GDM1 (cell line): ENCODE measurements around the gene PDLIM7.

Source experiments
- DNase-seq: peaks from one replicate; lab custom pipeline; 2025; lab: John Stamatoyannopoulos, UW

PDLIM7 gene

DNA sequence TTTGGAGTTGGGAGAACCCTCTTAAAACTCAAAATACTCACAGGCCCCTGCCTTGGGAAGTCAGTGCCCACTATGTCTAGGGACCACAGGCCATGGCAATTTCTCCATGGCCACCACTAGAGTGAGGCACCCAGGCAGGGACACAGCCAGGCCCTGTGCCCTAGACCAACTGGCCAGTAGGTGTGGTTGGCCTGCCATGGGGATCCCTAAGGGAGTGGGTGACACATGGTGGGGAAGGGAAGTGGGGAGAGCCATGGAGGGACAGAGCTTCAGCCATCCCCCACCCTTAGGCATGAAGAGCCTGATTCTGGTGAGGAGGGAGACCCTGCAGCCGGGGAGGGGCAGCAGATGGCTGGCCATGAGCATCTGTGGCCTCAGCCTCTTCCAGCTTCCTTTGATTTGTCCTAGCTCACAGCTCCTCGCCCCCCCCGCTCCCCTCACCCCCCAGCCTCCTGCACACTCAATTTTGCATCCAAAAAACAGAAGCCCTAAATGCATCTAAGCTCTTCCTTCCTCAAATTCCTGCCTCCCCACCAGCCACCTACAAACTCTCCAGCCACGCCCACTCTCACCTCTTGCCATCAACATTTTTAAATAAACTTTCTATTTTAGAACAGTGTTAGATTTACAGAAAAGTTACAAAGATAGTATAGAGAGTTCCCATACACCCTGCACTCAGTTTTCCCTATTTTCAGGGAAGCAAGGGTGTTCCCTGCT, 22.4 kb downstream of the PDLIM7 start:
- no peak for DNase-seq

DNA sequence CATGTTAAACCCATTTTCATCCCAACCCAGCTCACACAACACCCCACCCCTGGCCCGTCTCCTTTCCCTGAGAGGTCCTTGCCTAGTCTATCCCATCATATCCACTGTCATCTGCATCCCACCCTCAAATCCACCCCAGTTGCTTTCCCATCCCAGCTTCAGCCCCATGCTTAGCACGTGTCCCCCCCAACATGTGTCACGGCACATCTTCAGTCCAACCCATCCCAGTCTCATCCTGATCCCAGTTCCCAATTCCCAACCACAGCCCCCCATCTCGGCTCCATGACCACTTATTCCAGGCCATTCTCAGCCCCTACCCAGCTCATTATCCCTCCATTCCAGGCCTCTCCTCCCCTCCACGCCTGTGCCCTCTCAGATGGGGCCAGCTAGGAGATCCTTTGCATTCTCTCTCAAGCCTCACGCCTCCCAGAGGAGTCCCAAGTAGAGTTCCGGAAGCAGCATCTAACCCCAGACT, 23.4 kb downstream of the PDLIM7 start:
- no peak for DNase-seq

DNA sequence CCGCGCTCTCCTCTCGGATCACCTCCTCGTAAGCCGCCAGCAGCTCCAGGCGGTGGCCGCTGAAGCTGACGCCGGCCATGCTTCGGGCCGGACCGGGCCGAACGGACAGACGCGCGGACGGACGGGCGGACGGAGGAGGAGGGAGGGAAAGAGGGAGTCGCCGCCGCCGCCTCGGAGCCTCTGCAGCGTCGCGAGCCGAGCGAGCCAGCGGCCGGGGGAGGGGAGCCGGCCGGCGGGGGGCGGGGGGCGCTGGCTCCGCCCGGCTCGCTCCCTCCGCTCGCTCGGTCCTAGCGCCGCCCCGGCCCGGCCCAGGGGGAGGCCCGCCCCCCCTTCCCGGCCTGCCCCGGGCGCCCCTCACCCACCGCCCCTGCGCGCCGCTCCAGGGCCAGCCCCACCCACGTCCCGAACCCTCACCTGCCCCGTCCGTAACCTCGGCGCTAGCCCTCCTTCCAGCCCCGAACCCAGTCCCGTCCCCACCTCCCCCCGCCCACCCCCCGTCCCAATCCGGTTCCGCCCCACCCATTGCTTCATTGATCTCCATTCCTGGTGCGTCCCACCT, 23.9 kb downstream of the PDLIM7 start, which contains the start of gene DBN1:
DBN1 (minus strand) TSS at position 192 of the 559 bp plus-strand sequence; CDS start at position 79, 113 bp downstream.
- peak; percentile 33 for DNase-seq

DNA sequence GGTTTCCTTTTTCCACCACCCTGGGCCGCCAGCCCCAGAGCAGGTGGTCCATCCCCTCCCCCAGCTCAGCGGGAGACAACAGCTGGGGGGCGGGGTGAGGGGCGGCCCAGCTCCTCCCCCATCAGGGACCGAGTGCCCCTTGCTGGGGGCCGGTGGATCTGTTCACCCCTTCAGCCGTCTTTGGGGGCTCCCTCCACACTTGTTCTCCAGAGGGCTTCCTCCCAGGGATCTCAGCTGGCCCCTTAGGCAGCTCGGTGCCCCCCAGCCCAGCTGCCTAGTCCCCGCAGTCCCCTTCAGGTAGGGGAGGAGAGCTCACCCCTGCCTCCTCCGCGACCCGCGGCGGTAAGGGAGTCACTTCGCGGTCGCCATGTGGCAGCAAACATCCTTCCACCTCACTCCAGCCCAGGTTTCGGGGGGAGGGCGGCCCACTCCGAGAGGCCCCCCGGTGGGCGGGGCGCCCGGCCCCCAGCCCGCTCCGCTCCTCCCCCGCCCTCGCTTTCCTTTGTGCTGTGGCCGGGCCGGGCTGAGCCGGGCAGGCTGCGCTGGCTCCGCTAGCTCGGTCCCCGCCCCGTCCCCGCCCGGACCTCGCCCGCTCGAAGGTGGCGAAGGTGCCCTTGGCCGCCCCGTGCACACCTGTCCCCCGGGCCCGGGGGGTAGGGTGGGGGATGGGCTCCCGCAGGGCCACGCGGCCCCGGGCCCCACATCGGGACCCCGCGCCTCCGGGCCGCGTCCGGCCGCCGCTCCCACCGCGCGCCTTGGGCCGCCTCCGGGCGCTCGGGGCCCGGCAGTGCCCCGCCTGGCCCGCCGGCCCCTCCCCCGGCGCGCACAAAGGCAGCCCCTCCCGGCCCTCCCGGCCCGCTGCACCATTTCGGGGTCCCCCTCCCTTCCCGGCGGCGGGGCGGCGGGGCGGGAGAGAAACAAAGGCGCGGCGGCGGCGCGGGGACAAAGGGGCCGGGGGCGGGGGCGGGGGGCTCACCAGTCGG, 24.7 kb downstream of the PDLIM7 start:
- DNase-seq = peak; percentile 49

DNA sequence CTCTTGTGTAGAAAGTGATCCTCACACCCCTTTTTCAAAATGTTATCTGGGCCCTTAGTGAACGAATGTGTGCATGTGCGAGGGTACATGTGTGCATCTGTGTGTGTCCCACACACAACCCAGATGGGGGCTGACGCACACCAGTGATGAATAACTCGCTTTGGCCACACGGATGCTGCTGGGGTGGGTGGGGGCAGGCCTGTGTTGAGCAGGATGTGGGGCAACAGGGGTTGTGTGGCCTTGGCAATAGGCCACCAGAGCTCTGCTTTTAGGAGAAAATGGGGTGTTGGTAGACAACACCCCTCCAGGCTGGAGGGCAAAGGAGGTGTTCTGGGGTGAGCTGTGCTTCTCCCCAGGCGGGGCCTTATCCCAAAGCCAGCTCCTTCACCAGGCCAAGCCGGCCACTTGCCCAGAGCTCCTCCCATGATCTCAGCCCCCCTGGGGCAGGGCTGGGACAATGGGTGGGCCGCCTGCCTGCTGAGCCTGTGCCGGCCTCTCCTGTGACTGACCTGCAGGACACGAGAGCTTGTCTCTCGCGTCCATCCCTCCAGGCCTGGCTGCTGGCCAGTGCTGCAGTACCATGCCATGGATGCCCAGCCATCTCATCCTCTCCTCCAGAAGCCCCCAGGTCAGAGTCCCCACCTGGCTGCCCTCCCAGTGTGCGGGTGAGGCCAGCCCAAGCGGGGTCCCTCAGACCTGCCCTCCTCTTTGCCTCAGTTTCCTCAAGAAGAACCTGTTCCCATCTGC, 25.6 kb downstream of the PDLIM7 start:
- DNase-seq = no peak

DNA sequence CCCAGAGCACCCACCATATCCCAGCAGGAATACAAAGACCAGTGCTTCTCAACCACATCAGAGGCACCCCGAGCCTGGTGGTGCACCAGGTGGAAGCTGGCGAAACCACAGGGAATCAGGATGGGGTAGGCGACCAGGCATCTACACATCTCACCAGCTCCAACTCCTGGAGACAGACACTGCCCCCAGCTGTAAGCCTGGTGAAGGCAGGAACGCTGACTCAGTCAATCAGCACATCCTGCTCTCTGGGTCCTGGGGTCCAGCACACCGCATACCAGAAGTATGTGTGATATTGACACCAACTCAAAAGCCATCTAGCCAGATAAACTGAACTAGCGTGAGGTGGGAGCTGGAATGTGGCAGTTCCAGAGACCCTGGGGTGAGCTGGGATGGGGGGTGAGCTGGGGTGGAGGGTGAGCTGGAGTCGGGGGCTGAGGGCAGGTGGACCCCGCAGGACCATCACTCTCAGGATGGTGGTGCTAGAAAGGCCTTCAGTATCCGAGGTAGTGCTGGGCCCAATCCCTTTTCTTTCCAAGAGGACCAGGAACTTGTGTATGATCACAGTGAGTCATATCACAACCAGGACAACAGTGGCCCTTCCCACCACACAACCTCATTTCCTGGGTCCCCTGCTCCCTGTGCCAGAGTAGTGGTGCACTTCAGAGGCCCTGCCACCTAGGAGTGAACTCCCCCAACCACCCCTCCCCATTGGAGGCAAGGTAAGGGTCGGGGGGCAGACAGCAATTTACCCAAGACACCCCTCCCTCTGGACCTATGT, 26.5 kb downstream of the PDLIM7 start:
- no peak for DNase-seq

DNA sequence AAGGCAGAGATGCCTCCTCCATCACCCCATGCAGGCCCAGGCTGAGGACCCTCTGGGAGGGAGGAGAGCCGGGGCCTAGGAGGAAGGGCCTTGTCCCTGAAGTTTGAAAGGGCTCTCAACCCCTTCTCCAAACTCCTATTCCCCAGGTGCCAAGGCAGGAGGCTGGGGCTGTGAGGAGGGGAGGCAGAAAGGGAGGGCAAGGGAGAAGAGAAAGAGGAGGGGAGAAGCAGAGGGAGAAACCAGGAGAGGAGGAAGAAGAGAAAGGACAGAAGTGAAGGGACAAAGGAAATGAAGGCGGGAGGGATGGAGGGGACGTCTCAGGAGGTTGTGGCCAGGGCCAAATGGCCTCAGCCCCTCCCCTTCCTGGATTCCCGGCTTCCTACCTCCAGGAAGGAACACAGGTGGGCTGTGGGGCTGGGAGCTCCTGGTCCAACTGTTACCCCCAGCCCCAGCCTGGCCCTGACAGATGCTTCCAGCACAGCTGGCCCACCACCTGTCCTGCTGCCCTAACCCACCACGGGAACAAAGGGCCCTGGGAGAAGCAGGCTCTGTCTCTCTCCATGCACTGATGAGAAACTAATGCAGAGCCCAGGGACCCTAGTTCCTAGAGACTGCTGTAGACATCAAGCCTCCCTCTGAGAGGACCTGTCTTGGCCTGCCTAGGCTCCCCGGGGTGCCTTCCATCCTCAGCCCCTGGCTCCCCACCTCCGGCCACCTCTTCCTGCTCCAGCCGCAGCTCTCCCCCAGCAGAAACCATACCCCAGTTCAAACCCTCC, 27.5 kb downstream of the PDLIM7 start:
- DNase-seq = no peak

DNA sequence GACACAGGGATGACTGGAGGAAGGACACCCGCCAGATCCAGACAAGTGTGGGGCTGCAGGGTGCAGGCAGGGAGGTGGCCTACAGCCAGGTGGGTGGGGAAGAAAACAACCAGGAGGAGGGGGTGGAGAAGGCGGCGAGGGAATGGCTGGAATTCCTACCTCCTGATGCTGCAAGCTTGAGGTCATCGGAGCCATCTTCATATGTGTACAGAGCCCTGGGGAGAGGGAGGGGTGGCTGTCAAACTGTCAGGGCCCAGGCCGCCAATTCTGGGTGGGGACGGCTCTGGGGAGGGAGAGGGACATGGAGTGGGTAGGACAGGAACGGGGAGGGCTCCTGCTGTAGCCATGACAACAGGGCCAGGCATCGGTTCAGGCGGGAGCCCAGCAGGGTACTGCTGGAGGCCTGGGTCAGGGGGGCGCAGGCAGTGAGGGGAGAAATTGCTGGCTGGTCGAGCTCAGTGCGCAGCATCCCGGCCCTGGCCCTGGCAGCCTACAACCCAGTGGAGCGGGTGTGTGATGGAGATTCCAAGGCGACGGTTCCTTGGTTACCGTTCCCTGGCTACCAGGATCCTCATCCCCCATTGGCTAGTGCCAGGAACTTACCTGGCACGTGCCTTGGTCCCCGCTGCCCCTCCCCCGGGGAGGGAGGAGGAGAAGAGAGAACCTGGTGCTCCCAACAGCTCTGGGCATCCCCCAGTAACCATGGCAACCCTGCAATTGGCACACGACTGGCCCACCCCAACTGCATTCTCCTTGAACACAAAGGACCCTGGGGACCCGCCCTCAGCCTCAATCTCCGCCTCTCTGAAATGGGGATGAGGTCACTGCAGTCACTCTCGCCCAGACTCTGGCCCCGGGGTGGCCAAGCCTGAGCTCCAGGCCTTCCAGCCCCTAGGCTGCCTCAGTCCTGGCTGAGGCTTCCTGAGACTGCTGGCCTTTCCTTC, 28.4 kb downstream of the PDLIM7 start:
- DNase-seq = no peak

DNA sequence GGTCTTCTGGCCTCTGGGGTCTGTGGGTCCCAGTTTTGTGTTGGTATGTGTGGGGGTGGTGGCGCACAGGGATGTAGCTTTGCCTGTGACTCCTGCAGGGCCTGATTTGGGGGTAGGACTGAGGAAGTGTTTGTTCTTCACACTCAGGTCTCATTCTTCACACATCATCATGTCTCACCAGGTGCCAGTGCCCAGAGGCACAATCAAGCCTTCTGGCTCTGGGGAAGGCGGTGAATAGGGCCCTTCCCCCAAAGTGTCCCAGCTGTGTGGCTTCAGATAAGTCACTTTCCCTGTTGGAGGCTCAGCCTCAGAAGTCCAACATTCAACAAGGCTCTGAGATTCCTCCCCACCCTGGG, 29.1 kb downstream of the PDLIM7 start:
- no peak for DNase-seq

DNA sequence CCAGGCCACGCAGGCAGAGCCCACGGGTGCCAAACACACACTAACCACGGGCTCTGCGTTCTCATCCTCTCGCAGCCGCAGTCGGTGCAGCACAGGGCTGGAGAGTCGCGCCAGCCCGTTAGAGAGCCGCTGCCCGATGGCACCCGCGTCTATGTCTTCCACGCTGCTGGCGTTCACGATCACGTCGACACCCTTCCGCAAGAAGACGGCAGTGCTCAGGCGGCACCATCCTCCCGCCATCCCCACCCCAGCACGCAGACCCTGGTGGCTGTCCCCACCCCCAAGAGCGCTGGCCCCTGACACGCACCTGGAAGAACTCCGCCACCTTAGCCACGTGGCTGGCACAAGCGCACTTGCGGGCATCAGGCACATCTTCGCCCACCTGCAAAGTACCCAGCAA, 30.0 kb downstream of the PDLIM7 start:
- DNase-seq = no peak

DNA sequence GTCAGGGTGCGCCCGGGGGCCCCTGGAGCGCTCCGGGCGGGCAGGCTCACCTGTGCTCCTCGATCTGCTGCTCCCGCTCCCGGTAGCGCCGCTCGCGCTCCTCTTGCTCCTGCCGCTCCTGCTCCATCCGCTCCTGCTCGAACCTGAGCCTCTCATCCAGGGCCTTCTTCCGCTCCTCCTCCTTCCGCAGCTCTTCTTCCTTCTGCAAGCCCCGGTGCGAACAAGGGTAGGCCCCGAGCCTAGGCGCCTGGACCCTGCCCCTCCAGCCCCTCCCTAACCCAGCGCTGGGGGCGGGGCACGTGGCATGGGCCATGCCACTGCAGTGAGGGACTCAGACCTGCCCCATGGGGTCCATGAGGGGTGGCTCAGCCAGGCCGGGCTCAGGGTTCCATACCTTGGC, 30.5 kb downstream of the PDLIM7 start:
- no peak for DNase-seq

DNA sequence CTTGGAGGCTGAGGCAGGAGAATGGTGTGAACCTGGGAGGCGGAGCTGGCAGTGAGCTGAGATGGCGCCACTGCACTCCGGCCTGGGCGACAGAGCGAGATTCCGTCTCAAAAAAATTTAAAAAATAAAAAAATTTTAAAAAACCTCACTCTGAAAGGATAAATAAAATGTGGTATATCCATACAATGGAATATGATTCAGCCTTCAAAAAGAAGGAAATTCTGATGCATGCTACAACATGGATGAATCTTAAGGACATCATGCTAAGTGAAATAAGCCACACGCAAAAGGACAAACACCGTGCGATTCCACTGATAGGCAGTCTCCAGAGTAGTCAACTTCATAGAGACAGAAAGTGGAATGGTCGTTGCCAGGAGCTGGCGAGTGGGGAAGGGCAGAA, 32.4 kb downstream of the PDLIM7 start:
- DNase-seq = no peak

DNA sequence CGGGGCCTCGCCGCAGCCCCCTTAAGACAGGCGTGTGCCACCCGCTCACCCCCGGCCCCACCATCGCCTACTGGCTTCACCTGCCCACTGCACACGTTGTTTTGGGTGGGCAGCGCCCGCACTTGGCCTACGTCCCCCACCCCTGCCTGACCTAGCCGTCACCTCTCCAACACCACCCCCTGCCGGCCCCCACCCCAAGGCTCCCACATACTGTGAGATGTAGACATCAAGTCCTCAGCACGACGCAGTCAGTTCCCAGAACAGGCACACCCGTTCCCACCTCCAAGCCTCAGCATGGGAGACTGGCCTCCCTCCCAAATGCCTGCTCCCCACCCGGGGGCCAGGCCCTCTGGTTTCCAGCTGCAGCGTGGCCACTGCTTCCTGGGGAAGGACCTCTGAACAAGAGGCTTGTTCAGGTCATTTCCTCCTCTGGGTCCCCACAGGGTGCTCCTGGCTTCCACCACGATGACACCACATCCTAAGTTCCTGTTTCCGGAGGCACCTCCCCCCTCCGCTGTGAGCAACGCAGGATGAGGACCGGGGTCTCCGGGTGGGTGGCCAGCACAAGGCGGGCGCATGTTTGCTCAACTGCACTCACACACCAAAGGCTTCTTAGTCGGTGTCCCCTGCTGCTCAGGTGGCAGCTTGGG, 35.3 kb downstream of the PDLIM7 start:
- DNase-seq = peak; percentile 59

DNA sequence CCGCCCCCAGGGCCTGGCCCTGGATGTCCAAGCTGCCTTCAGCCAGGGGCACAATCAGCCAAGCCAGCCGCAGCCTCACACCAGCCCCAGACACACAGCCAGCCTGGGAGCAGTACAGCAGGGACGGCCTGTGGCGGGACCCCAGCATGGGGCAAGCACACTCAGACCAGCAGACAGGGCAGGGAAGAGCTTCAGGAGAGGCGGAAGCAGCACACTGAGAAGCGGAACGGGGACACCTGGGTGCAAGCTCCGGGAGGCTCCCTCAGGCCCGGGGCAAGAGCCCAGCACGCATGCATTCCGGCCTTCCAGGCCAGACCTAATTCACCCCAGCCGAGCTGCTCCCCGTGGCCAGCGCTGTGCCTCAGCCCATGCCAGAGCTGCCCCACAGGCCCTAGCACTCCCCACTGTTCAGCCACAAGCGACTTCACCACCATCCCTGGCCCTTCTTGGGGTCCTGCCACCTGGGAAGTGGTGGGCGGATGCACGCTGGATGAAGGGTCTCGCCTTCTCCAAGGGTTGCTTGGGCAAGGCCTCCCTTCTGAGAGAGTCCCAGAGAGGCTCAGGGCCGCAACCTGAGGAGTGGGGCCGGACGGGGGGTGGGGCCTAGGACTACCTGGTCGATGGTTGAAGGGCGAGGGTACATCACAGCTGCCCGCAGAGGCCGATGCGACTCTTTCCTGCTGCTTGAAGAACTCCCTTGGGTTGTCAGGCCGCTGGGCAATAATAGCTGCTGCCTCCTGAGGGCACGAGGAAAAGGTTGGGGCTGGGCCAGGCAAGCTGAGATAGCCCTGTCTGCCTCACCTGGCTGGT, 37.4 kb downstream of the PDLIM7 start:
- no peak for DNase-seq

DNA sequence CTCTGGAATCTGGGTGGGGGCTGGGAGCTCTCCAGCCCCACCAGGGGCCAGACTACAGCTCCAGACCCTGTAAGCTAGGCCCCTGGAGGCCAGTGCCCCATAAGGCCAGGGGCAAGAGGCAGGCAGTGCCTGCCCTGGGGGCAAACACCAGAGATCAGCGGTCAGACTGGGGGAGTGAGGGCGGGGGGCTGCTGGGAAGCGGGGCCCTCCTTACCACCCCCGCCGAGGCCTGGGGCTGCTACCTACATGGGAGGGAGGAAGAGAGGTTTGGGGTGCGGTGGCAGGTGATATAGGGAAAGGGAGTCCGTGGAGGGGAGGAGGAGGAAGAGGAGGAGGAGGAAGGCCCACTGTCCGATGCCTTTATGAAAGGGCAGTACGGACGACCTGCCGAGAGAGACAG, 38.0 kb downstream of the PDLIM7 start:
- DNase-seq = no peak

DNA sequence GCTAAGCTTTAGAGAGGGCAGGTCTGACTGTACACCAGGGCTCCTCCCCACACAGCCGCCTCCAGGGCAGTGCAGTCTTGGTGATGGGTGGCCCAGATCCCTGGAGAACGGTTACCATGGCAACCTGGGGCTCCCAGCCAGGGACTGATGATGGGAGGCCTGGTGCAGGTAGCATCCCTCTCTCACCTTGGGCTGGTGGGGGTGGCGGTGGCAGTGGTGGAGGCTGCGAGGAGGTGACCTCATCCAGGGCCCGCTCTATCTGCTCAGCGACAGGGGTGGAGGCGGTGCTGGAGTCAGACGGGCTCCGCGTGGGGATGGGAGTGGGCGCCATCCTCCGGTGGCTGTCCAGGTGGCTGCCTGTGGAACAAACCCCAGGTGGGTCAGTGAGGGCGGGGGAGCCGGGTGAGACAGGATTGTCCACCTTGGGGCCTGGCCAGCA, 38.5 kb downstream of the PDLIM7 start:
- DNase-seq = no peak

DNA sequence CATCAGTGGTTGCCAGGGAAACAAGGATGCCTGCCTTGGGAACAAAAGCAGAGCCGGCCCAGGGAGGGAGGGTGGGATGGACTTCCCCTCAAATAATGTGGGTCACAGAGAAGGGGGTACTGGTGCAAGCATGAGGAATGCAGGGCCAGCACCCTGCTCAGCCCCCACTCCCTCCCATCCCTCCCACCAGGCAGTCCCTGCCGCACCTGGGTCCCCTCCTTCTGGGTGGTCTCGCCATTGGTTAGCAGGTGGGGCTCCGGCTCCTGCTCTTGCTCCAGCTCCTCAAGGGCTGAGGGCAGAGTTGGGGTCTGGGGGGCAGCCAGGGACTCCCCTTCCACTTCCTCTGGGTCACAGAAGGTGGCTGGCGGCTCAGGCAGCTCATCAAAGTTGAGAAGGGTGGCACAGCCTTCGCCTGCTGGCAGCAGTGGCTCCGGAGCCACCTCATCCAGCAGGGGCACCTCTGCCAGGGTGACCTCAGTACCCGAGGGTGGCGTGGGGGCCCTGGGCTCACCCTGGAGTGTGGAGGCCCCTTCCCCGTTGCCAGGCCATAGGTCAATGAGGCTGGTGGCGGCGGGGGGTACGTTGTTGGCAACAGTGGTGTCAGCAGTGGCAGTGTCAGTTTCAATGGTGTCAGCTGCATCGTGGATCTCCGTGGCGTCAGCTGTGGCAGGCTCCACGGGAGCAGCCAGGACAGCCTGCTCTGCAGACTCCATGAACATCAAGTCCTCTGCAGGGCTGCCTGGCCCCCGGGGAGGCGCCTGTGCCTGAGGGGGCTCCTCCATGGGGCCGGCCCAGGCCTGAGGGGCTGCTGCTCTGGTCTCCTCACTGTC, 39.3 kb downstream of the PDLIM7 start:
- DNase-seq = no peak
